Measurements from ENCODE around the gene ATG4C.

DNA sequence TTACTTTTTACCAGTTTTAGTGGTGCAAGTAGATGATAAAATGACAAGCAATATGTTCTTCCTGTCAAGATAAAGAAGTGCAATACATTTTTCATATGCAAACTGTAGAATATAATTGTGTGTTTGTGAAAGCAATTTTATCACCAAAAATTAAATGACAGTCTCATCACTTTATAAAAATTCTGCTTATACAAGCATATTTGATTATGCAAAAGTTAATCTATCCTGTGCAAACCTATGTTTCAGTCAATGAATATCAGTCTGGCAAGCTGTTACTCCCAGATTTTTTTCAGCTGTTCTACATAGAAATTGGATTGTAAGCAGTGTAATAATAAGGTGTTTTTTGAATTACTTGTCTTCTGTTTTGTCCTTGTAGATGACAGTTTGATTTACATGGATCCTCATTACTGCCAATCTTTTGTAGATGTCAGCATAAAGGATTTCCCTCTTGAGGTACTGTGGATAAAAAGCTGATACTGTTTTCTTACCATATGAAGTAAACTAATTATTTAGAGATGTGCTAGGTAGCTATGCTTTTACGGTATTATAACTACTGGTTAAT is 50.5 kb downstream of the ATG4C start:
- TF ChIP-seq, protein P1, sequence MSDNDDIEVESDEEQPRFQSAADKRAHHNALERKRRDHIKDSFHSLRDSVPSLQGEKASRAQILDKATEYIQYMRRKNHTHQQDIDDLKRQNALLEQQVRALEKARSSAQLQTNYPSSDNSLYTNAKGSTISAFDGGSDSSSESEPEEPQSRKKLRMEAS (IDR thresholded peaks at IDR 0.05) = no peak
- TF ChIP-seq POLR2A (IDR thresholded peaks at IDR 0.05; ENCODE audit: insufficient read depth in 1 of 2, low read depth in 2 of 2, low read length in 2 of 2) = no peak
- TF ChIP-seq, protein P2, sequence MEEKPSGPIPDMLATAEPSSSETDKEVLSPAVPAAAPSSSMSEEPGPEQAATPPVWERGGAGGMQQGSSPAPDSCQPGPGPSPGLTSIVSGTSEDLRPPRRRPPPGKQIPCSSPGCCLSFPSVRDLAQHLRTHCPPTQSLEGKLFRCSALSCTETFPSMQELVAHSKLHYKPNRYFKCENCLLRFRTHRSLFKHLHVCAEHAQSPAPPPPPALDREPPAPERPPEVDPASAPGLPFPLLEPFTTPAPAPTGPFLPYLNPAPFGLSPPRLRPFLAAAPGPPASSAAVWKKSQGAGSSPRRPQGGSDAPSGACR (CRISPR knock-in tag; IDR thresholded peaks at IDR 0.05) = no peak
- TF ChIP-seq, protein P3, sequence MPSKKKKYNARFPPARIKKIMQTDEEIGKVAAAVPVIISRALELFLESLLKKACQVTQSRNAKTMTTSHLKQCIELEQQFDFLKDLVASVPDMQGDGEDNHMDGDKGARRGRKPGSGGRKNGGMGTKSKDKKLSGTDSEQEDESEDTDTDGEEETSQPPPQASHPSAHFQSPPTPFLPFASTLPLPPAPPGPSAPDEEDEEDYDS (CRISPR knock-in tag; IDR thresholded peaks at IDR 0.05) = no peak
- TF ChIP-seq IRX3 (CRISPR knock-in tag; IDR thresholded peaks at IDR 0.05; ENCODE audit: borderline replicate concordance, low read depth) = no peak
- no peak for TF ChIP-seq HDAC2 (CRISPR knock-in tag; IDR thresholded peaks at IDR 0.05)
